OCI-LY3 (cell line): Measurements from ENCODE around the gene INPP5A.
"Not testable (repeated sequence)": the region's sequence is repeated elsewhere in the genome, so short reads cannot be mapped to it uniquely, and the experiment has no call there.

Experiments used
- EZH2phosphoT487 ChIP-seq: fragments of 200-600 bp; shearing (Covaris generic); IDR thresholded peaks from 2 replicates; pipeline ENCODE4 v1.6.1; 2018; ENCODE audit warnings: antibody characterized with exemption, mixed run types, low read depth
- TF ChIP-seq, protein P1 (sequence below): fragments of 200-600, 300-600 bp; sonication (generic); IDR thresholded peaks from 2 replicates; pipeline ENCODE4 v1.5.1; 2014; ENCODE audit warnings: antibody characterized with exemption, low read length, low read depth

DNA sequence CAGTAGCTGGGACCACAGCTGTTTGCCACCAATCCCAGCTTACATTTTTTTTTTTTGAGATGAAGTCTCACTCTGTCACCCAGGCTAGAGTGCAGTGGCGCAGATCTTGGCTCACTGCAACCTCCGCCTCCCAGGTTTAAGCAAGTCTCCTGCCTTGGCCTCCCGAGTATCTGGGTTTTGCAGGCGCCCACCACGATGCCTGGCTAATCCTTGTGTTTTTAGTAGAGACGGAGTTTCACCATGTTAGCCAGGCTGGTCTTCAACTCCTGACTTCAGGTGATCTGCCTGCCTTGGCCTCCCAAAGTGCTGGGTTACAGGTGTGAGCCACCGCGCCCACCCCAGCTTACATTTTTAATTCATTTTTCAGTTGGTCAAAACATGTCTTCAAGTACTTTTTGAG, 46.1 kb upstream of the INPP5A start:
- TF ChIP-seq, protein P1, sequence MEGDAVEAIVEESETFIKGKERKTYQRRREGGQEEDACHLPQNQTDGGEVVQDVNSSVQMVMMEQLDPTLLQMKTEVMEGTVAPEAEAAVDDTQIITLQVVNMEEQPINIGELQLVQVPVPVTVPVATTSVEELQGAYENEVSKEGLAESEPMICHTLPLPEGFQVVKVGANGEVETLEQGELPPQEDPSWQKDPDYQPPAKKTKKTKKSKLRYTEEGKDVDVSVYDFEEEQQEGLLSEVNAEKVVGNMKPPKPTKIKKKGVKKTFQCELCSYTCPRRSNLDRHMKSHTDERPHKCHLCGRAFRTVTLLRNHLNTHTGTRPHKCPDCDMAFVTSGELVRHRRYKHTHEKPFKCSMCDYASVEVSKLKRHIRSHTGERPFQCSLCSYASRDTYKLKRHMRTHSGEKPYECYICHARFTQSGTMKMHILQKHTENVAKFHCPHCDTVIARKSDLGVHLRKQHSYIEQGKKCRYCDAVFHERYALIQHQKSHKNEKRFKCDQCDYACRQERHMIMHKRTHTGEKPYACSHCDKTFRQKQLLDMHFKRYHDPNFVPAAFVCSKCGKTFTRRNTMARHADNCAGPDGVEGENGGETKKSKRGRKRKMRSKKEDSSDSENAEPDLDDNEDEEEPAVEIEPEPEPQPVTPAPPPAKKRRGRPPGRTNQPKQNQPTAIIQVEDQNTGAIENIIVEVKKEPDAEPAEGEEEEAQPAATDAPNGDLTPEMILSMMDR: not testable (repeated sequence)
- TF ChIP-seq EZH2phosphoT487: not testable (repeated sequence)
